Esophagus muscularis mucosa (tissue), 4 donors: ENCODE results near the gene RFTN1. TPM values are rescaled to one million over a fixed set of nuclear protein-coding genes. Genes with fewer than 3 reads are reported as not detected.
A peak's percentile ranks its signal among the peaks of the same experiment; 100 is the strongest.
"Not testable (repeated sequence)": the region's sequence is repeated elsewhere in the genome, so short reads cannot be mapped to it uniquely, and the experiment has no call there.

Experiments used
- DNase-seq: peaks from one replicate; pipeline ENCODE4 v3.0.0-alpha.2; 2017; ENCODE audit errors: extremely low spot score
- H3K27ac ChIP-seq, 4 donors: fragments of 200-600 bp; sonication (generic); replicated peaks in 1 of 4; 1 replicate in 3 of 4; 2 replicates in 1 of 4; pipeline ENCODE4 v1.5.1; 2016 to 2019; ENCODE audit warnings: mild to moderate bottlenecking in 1 of 4
- H3K27me3 ChIP-seq, 4 donors: fragments of 200-600 bp; sonication (generic); one replicate each; pipeline versions ENCODE4 v1.5.1 to v1.6.0; 2016 to 2019
- H3K36me3 ChIP-seq, 4 donors: fragments of 200-600 bp; sonication (generic); one replicate each; pipeline ENCODE4 v1.5.1; 2016 to 2019
- H3K4me1 ChIP-seq, 4 donors: fragments of 200-600 bp; sonication (generic); one replicate each; pipeline ENCODE4 v1.5.1; 2016 to 2019
- H3K4me3 ChIP-seq, 4 donors: fragments of 200-600 bp; sonication (generic); 1 replicate in 2 of 4; 2 replicates in 2 of 4; pipeline ENCODE4 v1.5.1; 2016 to 2019; ENCODE audit warnings: mild to moderate bottlenecking in 4 of 4, moderate library complexity in 1 of 4
- H3K9me3 ChIP-seq, 4 donors: fragments of 200-600 bp; sonication (generic); 1 replicate in 3 of 4; 2 replicates in 1 of 4; pipeline ENCODE4 v1.5.1; 2016 to 2019
- CTCF ChIP-seq, 3 experiments: fragments of 200-600 bp in 2 of 3; fragments of 450-650 bp in 1 of 3; sonication (generic) in 2 of 3; IDR thresholded peaks; one replicate each; pipeline ENCODE4 v1.5.1; 2017 to 2019; ENCODE audit warnings: antibody characterized with exemption in 3 of 3, mild to moderate bottlenecking in 2 of 3, moderate library complexity in 1 of 3
- EP300 ChIP-seq: sonication (generic); formaldehyde crosslinking; IDR thresholded peaks from one replicate; pipeline ENCODE4 v1.6.1; 2017; ENCODE audit warnings: antibody characterized with exemption
- POLR2A ChIP-seq: fragments of 450-650 bp; IDR thresholded peaks from one replicate; pipeline ENCODE4 v1.6.1; 2017; ENCODE audit warnings: antibody characterized with exemption, moderate library complexity, mild to moderate bottlenecking, low read depth
- POLR2AphosphoS5 ChIP-seq, 2 donors: sonication (generic); formaldehyde crosslinking; IDR thresholded peaks; one replicate each; pipeline ENCODE4 v1.6.1; 2017; ENCODE audit warnings: antibody characterized with exemption in 2 of 2
- WGBS: methylation state at CpG from one replicate; pipeline ENCODE4 v1.1.5; 2018; 5-methylcytosine and 5-hydroxymethylcytosine counted together
- intact Hi-C: fragments of 100-400 bp; cut with DNase I; formaldehyde crosslinking; loops from one replicate; pipeline ENCODE4 v1.15.1; 2023
- total RNA-seq, 4 donors: library from RNA; depleted of rRNA; stranded (reverse); fragments of >200 nt; gene quantifications; one replicate each; pipeline versions ENCODE4 v1.1.0 to v1.2.1, GENCODE V29; 2016

The RFTN1 gene
- total RNA-seq, 4 donors from 2014 or later, result 79.7 to 142 (median 104) TPM

GRCh38 chr3:16315623-16316022 is 197.9 kb downstream of the RFTN1 start:
- H3K9me3 ChIP-seq, result no peaks in the 10 kb centered on the region
- peaks cover 0 to 77% (median 48%) of the 10 kb centered on the region in 4 donors for H3K36me3 ChIP-seq
- peaks cover 7 to 78% (median 49%) of the 10 kb centered on the region in 4 donors for H3K4me1 ChIP-seq
- peak; percentile 66 for DNase-seq
- H3K27ac ChIP-seq, result peak overlapping the region; percentile 28 to 69 (median 58)
- intact Hi-C loops, result no loop called here
- no peaks in the 10 kb centered on the region for H3K27me3 ChIP-seq
- H3K4me3 ChIP-seq, result no peak overlapping the region
- 52% methylated on average over 7 of the region's 7 CpGs for WGBS
- TF ChIP-seq CTCF (IDR thresholded peaks at IDR 0.05), result no peak

GRCh38 chr3:16313886-16314645 is 199.4 kb downstream of the RFTN1 start:
- peaks cover 0 to 66% (median 34%) of the 10 kb centered on the region in 4 donors for H3K36me3 ChIP-seq
- no peak for TF ChIP-seq CTCF (IDR thresholded peaks at IDR 0.05)
- no peak for TF ChIP-seq POLR2A
- no peak for TF ChIP-seq POLR2AphosphoS5 (IDR thresholded peaks at IDR 0.05)
- TF ChIP-seq EP300, result no peak
- no peaks in the 10 kb centered on the region for H3K9me3 ChIP-seq
- no peak overlapping the region for H3K4me3 ChIP-seq
- DNase-seq, result no peak
- H3K27me3 ChIP-seq, result no peaks in the 10 kb centered on the region
- intact Hi-C loops, result no loop called here
- H3K4me1 ChIP-seq, result peaks cover 7 to 73% (median 50%) of the 10 kb centered on the region in 4 donors
- H3K27ac ChIP-seq, result peak overlapping the region in 3 of 4 donors; percentile 5 to 69 (median 65)
- WGBS, result 86% methylated on average over 5 of the region's 5 CpGs

GRCh38 chr3:16311960-16312451 is 201.5 kb downstream of the RFTN1 start:
- intact Hi-C loops, result no loop called here
- DNase-seq, result peak; percentile 91
- Histone ChIP-seq H3K4me3 (no peak overlapping the region), H3K27ac (peak overlapping the region; percentile 59 to 67 (median 60)), H3K9me3 (no peaks in the 10 kb centered on the region), H3K36me3 (peaks cover 0 to 46% (median 22%) of the 10 kb centered on the region in 4 donors), H3K27me3 (no peaks in the 10 kb centered on the region), H3K4me1 (peaks cover 7 to 55% (median 41%) of the 10 kb centered on the region in 4 donors)
- TF ChIP-seq CTCF (IDR thresholded peaks at IDR 0.05) (no peak), POLR2A (no peak), EP300 (no peak), POLR2AphosphoS5 (IDR thresholded peaks at IDR 0.05) (peak in 1 of 2 donors; percentile 51)
- 48% methylated on average over 5 of the region's 6 CpGs for WGBS

- intact Hi-C loops, H3K4me3 ChIP-seq, H3K9me3 ChIP-seq, H3K27me3 ChIP-seq: not testable (repeated sequence)
- peaks cover 7 to 40% (median 25%) of the 10 kb centered on the region in 4 donors for H3K4me1 ChIP-seq
- WGBS, result 97% methylated on average over 7 of the region's 7 CpGs
- H3K36me3 ChIP-seq, result peaks cover 0 to 38% (median 16%) of the 10 kb centered on the region in 4 donors
- DNase-seq, result peak; percentile 64
- H3K27ac ChIP-seq, result peak overlapping the region; percentile 52 to 69 (median 64)
These were observed 203.0 kb downstream of the RFTN1 start for GRCh38 chr3:16310486-16310885.

GRCh38 chr3:16309558-16309957 is 203.9 kb downstream of the RFTN1 start:
- peaks cover 7 to 32% (median 22%) of the 10 kb centered on the region in 4 donors for H3K4me1 ChIP-seq
- intact Hi-C loops, result no loop called here
- H3K9me3 ChIP-seq, result no peaks in the 10 kb centered on the region
- WGBS, result 82% methylated on average over 2 of the region's 2 CpGs
- no peaks in the 10 kb centered on the region for H3K27me3 ChIP-seq
- H3K4me3 ChIP-seq, result no peak overlapping the region
- no peak for TF ChIP-seq POLR2AphosphoS5 (IDR thresholded peaks at IDR 0.05)
- no peak for TF ChIP-seq EP300
- no peak for DNase-seq
- H3K27ac ChIP-seq, result peak overlapping the region in 3 of 4 donors; percentile 52 to 69 (median 67)
- peaks cover 0 to 29% (median 18%) of the 10 kb centered on the region in 4 donors for H3K36me3 ChIP-seq
